GM23248 (cell line): ENCODE results near the gene ASB1. TPM values are rescaled to one million over a fixed set of nuclear protein-coding genes. Genes with fewer than 3 reads are reported as not detected.

Experiments used
- DNase-seq: peaks from one replicate; pipeline ENCODE4 v3.0.0-alpha.2; 2015
- H2AFZ ChIP-seq: fragments of 200-600 bp; sonication (generic); 2 replicates; pipeline ENCODE4 v1.6.1; 2016; ENCODE audit warnings: antibody characterized with exemption
- H3F3A ChIP-seq: fragments of 200-600 bp; sonication (generic); 2 replicates; pipeline ENCODE4 v1.6.1; 2016; ENCODE audit warnings: mild to moderate bottlenecking, antibody characterized with exemption, mixed run types; ENCODE audit not compliant: insufficient read depth
- H3K27ac ChIP-seq: fragments of 200-600 bp; sonication (generic); 2 replicates; pipeline ENCODE4 v1.5.1; 2016; ENCODE audit warnings: mild to moderate bottlenecking
- H3K27me3 ChIP-seq: fragments of 200-600 bp; sonication (generic); replicated peaks from 2 replicates; pipeline ENCODE4 v1.6.1; 2016; ENCODE audit warnings: mild to moderate bottlenecking; ENCODE audit not compliant: insufficient read depth
- H3K36me3 ChIP-seq: fragments of 200-600 bp; sonication (generic); 2 replicates; pipeline ENCODE4 v1.6.1; 2016; ENCODE audit warnings: low read depth, mild to moderate bottlenecking
- H3K4me1 ChIP-seq: fragments of 200-600 bp; sonication (generic); 2 replicates; pipeline ENCODE4 v1.6.1; 2016; ENCODE audit warnings: mild to moderate bottlenecking; ENCODE audit not compliant: insufficient read depth
- H3K4me2 ChIP-seq: fragments of 200-600 bp; sonication (generic); one replicate; pipeline ENCODE4 v1.6.1; 2016; ENCODE audit warnings: mild to moderate bottlenecking; ENCODE audit not compliant: unreplicated experiment
- H3K4me3 ChIP-seq: fragments of 200-600 bp; sonication (generic); 2 replicates; pipeline ENCODE4 v1.5.1; 2016; ENCODE audit warnings: mild to moderate bottlenecking
- H3K79me2 ChIP-seq: fragments of 200-600 bp; sonication (generic); 2 replicates; pipeline ENCODE4 v1.6.1; 2016; ENCODE audit warnings: mild to moderate bottlenecking; ENCODE audit not compliant: insufficient read depth
- H3K9ac ChIP-seq: fragments of 200-600 bp; sonication (generic); 2 replicates; pipeline ENCODE4 v1.6.1; 2016; ENCODE audit warnings: mild to moderate bottlenecking
- H3K9me2 ChIP-seq: fragments of 200-600 bp; sonication (generic); 2 replicates; pipeline ENCODE4 v1.6.1; 2016; ENCODE audit warnings: mixed run types, mild to moderate bottlenecking, moderate library complexity; ENCODE audit not compliant: insufficient read depth
- H3K9me3 ChIP-seq: fragments of 200-600 bp; sonication (generic); one replicate; pipeline ENCODE4 v1.6.1; 2017; ENCODE audit warnings: low read depth
- H4K20me1 ChIP-seq: fragments of 200-600 bp; sonication (generic); 2 replicates; pipeline ENCODE4 v1.6.0; 2016; ENCODE audit not compliant: insufficient read depth
- EZH2 ChIP-seq: fragments of 200-600 bp; sonication (generic); IDR thresholded peaks from 2 replicates; pipeline ENCODE4 v1.6.1; 2018; ENCODE audit warnings: antibody characterized with exemption, mild to moderate bottlenecking; ENCODE audit not compliant: insufficient read depth, poor library complexity, severe bottlenecking
- EZH2phosphoT487 ChIP-seq: fragments of 200-600 bp; sonication (generic); IDR thresholded peaks from 2 replicates; pipeline ENCODE4 v1.6.1; 2018; ENCODE audit warnings: antibody characterized with exemption, moderate library complexity, mild to moderate bottlenecking, low read depth; ENCODE audit not compliant: insufficient read depth
- WGBS, 2 experiments: methylation state at CpG; one replicate each; pipeline ENCODE4 v1.1.6; 2015 to 2017; ENCODE audit warnings: low lambda C conversion rate in 2 of 2, low coverage in 1 of 2; ENCODE audit errors: missing lambda C conversion rate in 2 of 2; 5-methylcytosine and 5-hydroxymethylcytosine counted together
- in situ Hi-C: fragments of 300-500 bp; cut with MboI; formaldehyde crosslinking; loops from 2 replicates; pipeline ENCODE4 v1.15.0; 2020
- polyA plus RNA-seq: library from polyadenylated mRNA; unstranded; fragments of >200 nt; fragmentation: Nextera tagmentation; extraction: Ambion mirVana; gene quantifications from 2 replicates; pipeline ENCODE4 v1.2.1, GENCODE V29; 2016
- total RNA-seq: library from RNA; depleted of rRNA; stranded (reverse); fragments of >200 nt; shearing (Covaris generic); gene quantifications from 2 replicates; pipeline ENCODE4 v1.2.3, GENCODE V29; 2014

ASB1 gene
- total and polyA plus RNA-seq, 2 experiments from 2014 or later, result 35.3 to 35.5 TPM

GRCh38 chr2:238434846-238435751, 8.4 kb downstream of the ASB1 start:
- Histone ChIP-seq H3K79me2 (peaks cover 80% of the 10 kb centered on the region), H3K4me2 (peak overlapping the region; percentile 58), H3K9me2 (no peaks in the 10 kb centered on the region), H3F3A (peaks cover 84% of the 10 kb centered on the region), H3K9ac (peak overlapping the region; percentile 83), H2AFZ (no peak overlapping the region), H3K36me3 (peaks cover 28% of the 10 kb centered on the region), H3K4me1 (peaks cover 83% of the 10 kb centered on the region), H3K27ac (peak overlapping the region; percentile 100), H4K20me1 (no peaks in the 10 kb centered on the region), H3K27me3 (no peaks in the 10 kb centered on the region), H3K9me3 (no peaks in the 10 kb centered on the region), H3K4me3 (peak overlapping the region; percentile 32)
- no peak for TF ChIP-seq EZH2
- TF ChIP-seq EZH2phosphoT487, result no peak
- in situ Hi-C loops, result no loop called here
- DNase-seq, result no peak
- 70 to 75% methylated on average over 22 to 24 of the region's 24 CpGs for WGBS, 2 experiments

GRCh38 chr2:238435752-238436096, 9.0 kb downstream of the ASB1 start:
- DNase-seq, result no peak
- Histone ChIP-seq H3K79me2 (peaks cover 80% of the 10 kb centered on the region), H3K36me3 (peaks cover 26% of the 10 kb centered on the region), H3K9ac (peak overlapping the region; percentile 83), H3K4me2 (peak overlapping the region; percentile 58), H2AFZ (no peak overlapping the region), H4K20me1 (no peaks in the 10 kb centered on the region), H3K4me3 (no peak overlapping the region), H3K27me3 (no peaks in the 10 kb centered on the region), H3K9me2 (no peaks in the 10 kb centered on the region), H3K4me1 (peaks cover 89% of the 10 kb centered on the region), H3K9me3 (no peaks in the 10 kb centered on the region), H3F3A (peaks cover 84% of the 10 kb centered on the region), H3K27ac (peak overlapping the region; percentile 100)
- 97% methylated on average over 20 of the region's 20 CpGs for WGBS, 2 experiments
- in situ Hi-C loops, result no loop called here
- TF ChIP-seq EZH2phosphoT487 (no peak), EZH2 (no peak)

GRCh38 chr2:238438856-238439849, 12.4 kb downstream of the ASB1 start:
- TF ChIP-seq EZH2phosphoT487 (no peak), EZH2 (no peak)
- H3K4me3 ChIP-seq, result peak overlapping the region; percentile 62
- H3F3A ChIP-seq, result peaks cover 77% of the 10 kb centered on the region
- peaks cover 28% of the 10 kb centered on the region for H3K36me3 ChIP-seq
- H2AFZ ChIP-seq, result no peak overlapping the region
- in situ Hi-C loops, result no loop called here
- no peaks in the 10 kb centered on the region for H3K27me3 ChIP-seq
- no peaks in the 10 kb centered on the region for H4K20me1 ChIP-seq
- H3K9me2 ChIP-seq, result no peaks in the 10 kb centered on the region
- H3K4me2 ChIP-seq, result peak overlapping the region; percentile 92
- no peaks in the 10 kb centered on the region for H3K9me3 ChIP-seq
- peaks cover 90% of the 10 kb centered on the region for H3K4me1 ChIP-seq
- H3K27ac ChIP-seq, result peak overlapping the region; percentile 100
- peak; percentile 99 for DNase-seq
- peak overlapping the region; percentile 86 for H3K9ac ChIP-seq
- H3K79me2 ChIP-seq, result peaks cover 83% of the 10 kb centered on the region
- 1 to 2% methylated on average over 22 to 24 of the region's 24 CpGs for WGBS, 2 experiments

- Histone ChIP-seq H3F3A (peaks cover 72% of the 10 kb centered on the region), H3K4me1 (peaks cover 85% of the 10 kb centered on the region), H3K4me3 (peak overlapping the region; percentile 62), H3K9me3 (no peaks in the 10 kb centered on the region), H3K9ac (peak overlapping the region; percentile 77), H4K20me1 (no peaks in the 10 kb centered on the region), H3K9me2 (no peaks in the 10 kb centered on the region), H3K27ac (peak overlapping the region; percentile 100), H3K79me2 (peaks cover 91% of the 10 kb centered on the region), H3K4me2 (peak overlapping the region; percentile 92), H3K27me3 (no peaks in the 10 kb centered on the region), H2AFZ (no peak overlapping the region), H3K36me3 (peaks cover 34% of the 10 kb centered on the region)
- WGBS, 2 experiments, result 3 to 8% methylated on average over 2 of the region's 2 CpGs
- DNase-seq, result peak; percentile 72
- TF ChIP-seq EZH2phosphoT487 (no peak), EZH2 (no peak)
- in situ Hi-C loops, result no loop called here
Observed at GRCh38 chr2:238439917-238440316, 13.2 kb downstream of the ASB1 start.
